ENCODE results near the gene PDZRN3. TPM values are rescaled to one million over a fixed set of nuclear protein-coding genes. Genes with fewer than 3 reads are reported as not detected.

Gene PDZRN3
- total RNA-seq, 1 experiment from 2014 or later: not detected

DNA sequence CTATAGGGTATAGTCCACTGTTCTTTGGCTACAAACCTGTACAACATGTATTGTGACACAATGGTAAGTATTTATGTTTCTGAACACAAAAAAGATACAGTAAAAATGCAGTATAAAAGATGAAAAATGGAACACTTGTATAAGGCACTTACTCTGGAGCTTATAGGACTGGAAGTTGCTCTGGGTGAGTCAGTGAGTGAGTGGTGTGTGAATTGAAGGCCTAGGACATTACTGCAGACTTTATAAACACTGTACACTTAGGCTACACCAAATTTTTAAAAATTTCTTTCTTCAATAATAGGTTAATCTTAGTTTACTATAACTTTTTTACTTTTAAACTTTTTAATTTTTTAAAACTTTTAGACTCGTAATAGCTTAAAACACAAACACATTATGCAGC is 10.5 kb upstream of the PDZRN3 start:
- POLR2A ChIA-PET: no interaction called here
- Histone ChIP-seq H3K27ac (ENCODE audit: low read length) (no peak overlapping the region), H3K4me3 (ENCODE audit: low read depth in 2 of 2, low read length in 2 of 2) (no peak overlapping the region), H3K9me3 (ENCODE audit: control insufficient read depth, insufficient read depth, low read depth, low read length) (no peaks in the 10 kb centered on the region), H3K4me1 (ENCODE audit: control insufficient read depth, insufficient read depth, low read length) (no peaks in the 10 kb centered on the region), H3K27me3 (ENCODE audit: control insufficient read depth, insufficient read depth, low read length) (no peaks in the 10 kb centered on the region), H3K36me3 (ENCODE audit: control insufficient read depth, insufficient read depth, low read length) (no peaks in the 10 kb centered on the region)
- DNase-seq (ENCODE audit: low read depth, low spot score) (no peak), ATAC-seq (no peak)
- CTCF ChIA-PET: no interaction called here
- intact Hi-C loops (cut with micrococcal nuclease; ENCODE audit: unreplicated experiment) (no loop called here), in situ Hi-C loops (cut with HindIII; ENCODE audit: low pct_unique_long_range_greater_than_20kb, low sequenced_read_pairs) (no loop called here)
- TF ChIP-seq TCF7L2 (IDR thresholded peaks at IDR 0.05; ENCODE audit: low read depth, low read length) (no peak), CTCF (IDR thresholded peaks at IDR 0.05) (no peak), POLR2AphosphoS5 (IDR thresholded peaks at IDR 0.05; ENCODE audit: low read depth, low read length) (no peak)
- TF ChIP-seq, protein P1, sequence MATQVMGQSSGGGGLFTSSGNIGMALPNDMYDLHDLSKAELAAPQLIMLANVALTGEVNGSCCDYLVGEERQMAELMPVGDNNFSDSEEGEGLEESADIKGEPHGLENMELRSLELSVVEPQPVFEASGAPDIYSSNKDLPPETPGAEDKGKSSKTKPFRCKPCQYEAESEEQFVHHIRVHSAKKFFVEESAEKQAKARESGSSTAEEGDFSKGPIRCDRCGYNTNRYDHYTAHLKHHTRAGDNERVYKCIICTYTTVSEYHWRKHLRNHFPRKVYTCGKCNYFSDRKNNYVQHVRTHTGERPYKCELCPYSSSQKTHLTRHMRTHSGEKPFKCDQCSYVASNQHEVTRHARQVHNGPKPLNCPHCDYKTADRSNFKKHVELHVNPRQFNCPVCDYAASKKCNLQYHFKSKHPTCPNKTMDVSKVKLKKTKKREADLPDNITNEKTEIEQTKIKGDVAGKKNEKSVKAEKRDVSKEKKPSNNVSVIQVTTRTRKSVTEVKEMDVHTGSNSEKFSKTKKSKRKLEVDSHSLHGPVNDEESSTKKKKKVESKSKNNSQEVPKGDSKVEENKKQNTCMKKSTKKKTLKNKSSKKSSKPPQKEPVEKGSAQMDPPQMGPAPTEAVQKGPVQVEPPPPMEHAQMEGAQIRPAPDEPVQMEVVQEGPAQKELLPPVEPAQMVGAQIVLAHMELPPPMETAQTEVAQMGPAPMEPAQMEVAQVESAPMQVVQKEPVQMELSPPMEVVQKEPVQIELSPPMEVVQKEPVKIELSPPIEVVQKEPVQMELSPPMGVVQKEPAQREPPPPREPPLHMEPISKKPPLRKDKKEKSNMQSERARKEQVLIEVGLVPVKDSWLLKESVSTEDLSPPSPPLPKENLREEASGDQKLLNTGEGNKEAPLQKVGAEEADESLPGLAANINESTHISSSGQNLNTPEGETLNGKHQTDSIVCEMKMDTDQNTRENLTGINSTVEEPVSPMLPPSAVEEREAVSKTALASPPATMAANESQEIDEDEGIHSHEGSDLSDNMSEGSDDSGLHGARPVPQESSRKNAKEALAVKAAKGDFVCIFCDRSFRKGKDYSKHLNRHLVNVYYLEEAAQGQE (IDR thresholded peaks at IDR 0.05; ENCODE audit: insufficient read depth in 1 of 2, low read depth in 2 of 2, low read length in 1 of 2): no peak
- BruUV-seq (replicated peaks): no TSS peak

GRCh38 chr3:73633916-73634344 is 9.2 kb upstream of the PDZRN3 start:
- CTCF ChIA-PET: no interaction called here
- ATAC-seq: no peak
- H3K27me3 ChIP-seq (ENCODE audit: control insufficient read depth, insufficient read depth, low read length): no peaks in the 10 kb centered on the region
- TF ChIP-seq, protein P1 (IDR thresholded peaks at IDR 0.05; ENCODE audit: insufficient read depth in 1 of 2, low read depth in 2 of 2, low read length in 1 of 2): no peak
- no peak for TF ChIP-seq SIN3A (IDR thresholded peaks at IDR 0.05; ENCODE audit: borderline replicate concordance, insufficient read depth, low read depth, low read length)
- no peak overlapping the region for H3K27ac ChIP-seq (ENCODE audit: low read length)
- no peaks in the 10 kb centered on the region for H3K36me3 ChIP-seq (ENCODE audit: control insufficient read depth, insufficient read depth, low read length)
- no peaks in the 10 kb centered on the region for H3K4me1 ChIP-seq (ENCODE audit: control insufficient read depth, insufficient read depth, low read length)
- no peak for DNase-seq (ENCODE audit: low read depth, low spot score)
- POLR2A ChIA-PET: no interaction called here
- H3K4me3 ChIP-seq (ENCODE audit: low read depth in 2 of 2, low read length in 2 of 2): no peak overlapping the region
- H3K9me3 ChIP-seq (ENCODE audit: control insufficient read depth, insufficient read depth, low read depth, low read length): no peaks in the 10 kb centered on the region
- no TSS peak for BruUV-seq (replicated peaks)
- in situ Hi-C loops (cut with HindIII; ENCODE audit: low pct_unique_long_range_greater_than_20kb, low sequenced_read_pairs) (no loop called here), intact Hi-C loops (cut with micrococcal nuclease; ENCODE audit: unreplicated experiment) (no loop called here)
